Fibroblast of villous mesenchyme (primary cell): ENCODE data around the gene CD300LF. TPM values are rescaled to one million over a fixed set of nuclear protein-coding genes. Genes with fewer than 3 reads are reported as not detected.

ENCODE experiments used
- total RNA-seq: library from RNA; depleted of rRNA; stranded (reverse); fragments of >200 nt; gene quantifications from 2 replicates; pipeline ENCODE4 v1.2.3, GENCODE V29; 2012

Gene CD300LF
- total RNA-seq, 1 donor: not detected

Other genes starting within 250 kb of the CD300LF start
- gene CD300A, start 246.3 kb downstream of the CD300LF start, total RNA-seq: not detected in 2 replicates
- gene CD300LB, start 181.4 kb downstream of the CD300LF start, total RNA-seq: not detected in 2 replicates
- not detected in 2 replicates for gene CD300C, start 166.8 kb downstream of the CD300LF start, total RNA-seq
- gene CD300H, start 145.4 kb downstream of the CD300LF start, total RNA-seq: not detected in 2 replicates
- not detected in 2 replicates for gene CD300LD, start 120.6 kb downstream of the CD300LF start, total RNA-seq
- gene CD300E, start 89.2 kb downstream of the CD300LF start, total RNA-seq: not detected in 2 replicates
- gene RAB37, start 24.3 kb upstream of the CD300LF start, total RNA-seq: 0.32 TPM in 1 of 2 replicates, not detected in the other
- 18.0 and 20.7 TPM in 2 replicates for gene NHERF1, start 35.7 kb upstream of the CD300LF start, total RNA-seq
- gene NAT9, start 63.4 kb upstream of the CD300LF start, total RNA-seq: 32.0 and 34.8 TPM in 2 replicates
- under 0.01 and 0.32 TPM in 2 replicates for gene GRIN2C, start 147.0 kb upstream of the CD300LF start, total RNA-seq
- gene FDXR, start 160.1 kb upstream of the CD300LF start, total RNA-seq: 19.6 and 20.7 TPM in 2 replicates
- not detected in 2 replicates for gene FADS6, start 180.7 kb upstream of the CD300LF start, total RNA-seq
- not detected in 2 replicates for gene USH1G, start 210.3 kb upstream of the CD300LF start, total RNA-seq
- gene OTOP2, start 211.3 kb upstream of the CD300LF start, total RNA-seq: not detected in 2 replicates
- not detected in 2 replicates for gene OTOP3, start 223.0 kb upstream of the CD300LF start, total RNA-seq